Measurements from ENCODE around the gene MAP4K5. TPM values are rescaled to one million over a fixed set of nuclear protein-coding genes. Genes with fewer than 3 reads are reported as not detected.
"Not testable (repeated sequence)": the region's sequence is repeated elsewhere in the genome, so short reads cannot be mapped to it uniquely, and the experiment has no call there.

The MAP4K5 gene
- total RNA-seq, 2 experiments from 2014 or later = 30.9 to 35.0 TPM

GRCh38 chr14:50523271-50524041, 8.9 kb downstream of the MAP4K5 start:
- Mint-ChIP-seq H3K4me3 (no peak overlapping the region), H3K4me1 (peaks cover 53% of the 10 kb centered on the region), H3K9me3 (no peaks in the 10 kb centered on the region), H3K36me3 (peaks cover 28% of the 10 kb centered on the region), H3K27ac (peak overlapping the region; percentile 50), H3K27me3 (no peaks in the 10 kb centered on the region)
- no peak for DNase-seq

- Mint-ChIP-seq H3K36me3 (peaks cover 27% of the 10 kb centered on the region), H3K4me3 (peak overlapping the region; percentile 45), H3K4me1 (peaks cover 49% of the 10 kb centered on the region), H3K9me3 (no peaks in the 10 kb centered on the region), H3K27ac (peak overlapping the region; percentile 92), H3K27me3 (no peaks in the 10 kb centered on the region)
- DNase-seq = no peak
These were observed 10.4 kb downstream of the MAP4K5 start for GRCh38 chr14:50521912-50522341.

GRCh38 chr14:50520947-50521815, 11.2 kb downstream of the MAP4K5 start:
- H3K4me1 Mint-ChIP-seq = peaks cover 46% of the 10 kb centered on the region
- H3K36me3 Mint-ChIP-seq = peaks cover 27% of the 10 kb centered on the region
- H3K4me3 Mint-ChIP-seq = peak overlapping the region; percentile 45
- H3K27me3 Mint-ChIP-seq = no peaks in the 10 kb centered on the region
- DNase-seq = peak; percentile 63
- H3K9me3 Mint-ChIP-seq = no peaks in the 10 kb centered on the region
- H3K27ac Mint-ChIP-seq = peak overlapping the region; percentile 92

GRCh38 chr14:50516091-50516490, 16.3 kb downstream of the MAP4K5 start:
- H3K36me3 Mint-ChIP-seq = peaks cover 13% of the 10 kb centered on the region
- H3K9me3 Mint-ChIP-seq = peaks cover 2% of the 10 kb centered on the region
- no peak overlapping the region for H3K4me3 Mint-ChIP-seq
- no peak for DNase-seq
- no peaks in the 10 kb centered on the region for H3K27me3 Mint-ChIP-seq
- H3K27ac Mint-ChIP-seq = no peak overlapping the region
- H3K4me1 Mint-ChIP-seq = peaks cover 11% of the 10 kb centered on the region

- no peak for DNase-seq
- H3K27ac Mint-ChIP-seq = no peak overlapping the region
These were observed 19.9 kb downstream of the MAP4K5 start for GRCh38 chr14:50512463-50512862.

GRCh38 chr14:50510157-50510556, 22.2 kb downstream of the MAP4K5 start:
- Mint-ChIP-seq H3K4me1 (peaks cover 16% of the 10 kb centered on the region), H3K4me3 (no peak overlapping the region), H3K27me3 (no peaks in the 10 kb centered on the region), H3K27ac (no peak overlapping the region), H3K9me3 (peaks cover 4% of the 10 kb centered on the region), H3K36me3 (peaks cover 24% of the 10 kb centered on the region)
- no peak for DNase-seq

More at GRCh38 chr14:50512463-50512862, 19.9 kb downstream of the MAP4K5 start:
- Mint-ChIP-seq H3K27me3 (no peaks in the 10 kb centered on the region), H3K4me3 (no peak overlapping the region), H3K9me3 (peaks cover 4% of the 10 kb centered on the region), H3K4me1 (peaks cover 12% of the 10 kb centered on the region), H3K36me3 (peaks cover 22% of the 10 kb centered on the region)

- Mint-ChIP-seq H3K36me3 (peaks cover 26% of the 10 kb centered on the region), H3K4me1 (peaks cover 13% of the 10 kb centered on the region)
- not testable (repeated sequence) for H3K4me3 Mint-ChIP-seq, H3K27ac Mint-ChIP-seq, DNase-seq, H3K27me3 Mint-ChIP-seq, H3K9me3 Mint-ChIP-seq
These were observed 25.3 kb downstream of the MAP4K5 start for GRCh38 chr14:50507078-50507477.

- DNase-seq = no peak
- H3K4me3 Mint-ChIP-seq = no peak overlapping the region
- no peaks in the 10 kb centered on the region for H3K9me3 Mint-ChIP-seq
- peaks cover 2% of the 10 kb centered on the region for H3K4me1 Mint-ChIP-seq
- H3K27me3 Mint-ChIP-seq = no peaks in the 10 kb centered on the region
- peaks cover 26% of the 10 kb centered on the region for H3K36me3 Mint-ChIP-seq
- no peak overlapping the region for H3K27ac Mint-ChIP-seq
These were observed 30.7 kb downstream of the MAP4K5 start for GRCh38 chr14:50501642-50502041.

DNA sequence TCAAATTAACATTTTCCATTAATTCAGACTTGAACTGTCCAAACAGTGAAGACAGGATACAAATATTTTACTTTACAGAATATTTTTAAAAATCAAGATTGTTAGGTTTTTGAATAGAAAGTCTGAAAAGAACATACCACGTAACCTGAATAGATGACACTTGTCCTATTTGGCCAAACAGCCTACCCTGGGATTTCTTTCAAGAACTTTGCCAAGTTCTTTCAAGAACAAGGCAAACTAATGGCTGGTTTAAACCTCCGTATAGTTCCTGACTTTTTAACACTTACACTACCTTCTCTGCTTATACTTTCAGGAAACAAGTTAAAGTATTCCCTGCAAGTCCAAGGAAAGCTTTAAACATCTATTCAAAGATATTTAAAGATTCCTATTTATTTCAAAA, 35.0 kb downstream of the MAP4K5 start:
- no peaks in the 10 kb centered on the region for H3K27me3 Mint-ChIP-seq
- no peak overlapping the region for H3K4me3 Mint-ChIP-seq
- H3K4me1 Mint-ChIP-seq = peaks cover 2% of the 10 kb centered on the region
- H3K36me3 Mint-ChIP-seq = peaks cover 25% of the 10 kb centered on the region
- H3K9me3 Mint-ChIP-seq = no peaks in the 10 kb centered on the region
- H3K27ac Mint-ChIP-seq = no peak overlapping the region
- DNase-seq = no peak

- H3K36me3 Mint-ChIP-seq = peaks cover 8% of the 10 kb centered on the region
- H3K4me3 Mint-ChIP-seq = no peak overlapping the region
- H3K27ac Mint-ChIP-seq = no peak overlapping the region
- H3K9me3 Mint-ChIP-seq = no peaks in the 10 kb centered on the region
- H3K27me3 Mint-ChIP-seq = no peaks in the 10 kb centered on the region
- DNase-seq = no peak
- no peaks in the 10 kb centered on the region for H3K4me1 Mint-ChIP-seq
These were observed 42.5 kb downstream of the MAP4K5 start for GRCh38 chr14:50489851-50490250.

DNA sequence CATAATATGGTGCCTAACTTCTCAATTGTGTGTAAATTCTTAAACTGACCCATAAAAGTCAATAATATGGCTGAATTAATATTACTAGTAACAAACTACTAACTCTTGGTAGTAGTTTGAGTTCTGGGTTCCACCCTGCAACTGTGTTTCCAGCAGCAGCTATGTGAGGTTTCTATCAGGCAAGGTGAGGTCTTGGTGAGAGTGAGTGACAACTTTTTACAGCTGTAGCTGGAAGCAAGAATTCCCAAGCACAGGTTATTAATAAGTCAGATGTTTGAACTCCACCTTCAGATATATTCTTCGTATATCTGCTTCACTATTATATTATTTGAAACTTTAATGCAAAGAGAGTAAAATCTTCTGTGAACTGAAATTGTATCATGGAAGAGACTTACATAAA, 43.8 kb downstream of the MAP4K5 start:
- no peak for DNase-seq
- H3K4me1 Mint-ChIP-seq = no peaks in the 10 kb centered on the region
- H3K27ac Mint-ChIP-seq = no peak overlapping the region
- H3K9me3 Mint-ChIP-seq = no peaks in the 10 kb centered on the region
- H3K4me3 Mint-ChIP-seq = no peak overlapping the region
- no peaks in the 10 kb centered on the region for H3K27me3 Mint-ChIP-seq
- peaks cover 4% of the 10 kb centered on the region for H3K36me3 Mint-ChIP-seq

GRCh38 chr14:50479041-50479440, 53.3 kb downstream of the MAP4K5 start:
- H3K27ac Mint-ChIP-seq = no peak overlapping the region
- no peaks in the 10 kb centered on the region for H3K27me3 Mint-ChIP-seq
- H3K4me1 Mint-ChIP-seq = no peaks in the 10 kb centered on the region
- DNase-seq = no peak
- peaks cover 8% of the 10 kb centered on the region for H3K9me3 Mint-ChIP-seq
- H3K4me3 Mint-ChIP-seq = no peak overlapping the region
- H3K36me3 Mint-ChIP-seq = peaks cover 42% of the 10 kb centered on the region

DNA sequence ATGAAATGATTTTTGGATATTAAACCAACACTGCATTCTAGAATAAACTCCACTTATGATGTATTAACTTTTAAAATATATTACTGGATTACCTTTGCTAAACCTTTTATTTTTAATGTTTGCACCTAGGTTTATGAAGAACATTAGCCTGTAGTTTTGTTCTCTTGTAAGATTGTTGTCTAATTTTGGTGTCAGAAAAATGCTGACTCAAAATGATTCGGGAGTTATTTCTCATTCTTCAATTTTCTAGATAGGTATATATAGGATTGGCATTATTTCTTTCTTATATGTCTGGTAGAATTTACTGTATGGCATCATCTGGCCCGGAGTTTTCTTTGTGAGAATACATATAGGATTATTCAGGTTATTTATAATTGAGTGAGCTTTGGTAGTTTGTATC, 54.6 kb downstream of the MAP4K5 start:
- Mint-ChIP-seq H3K4me3 (no peak overlapping the region), H3K9me3 (peaks cover 11% of the 10 kb centered on the region), H3K27me3 (no peaks in the 10 kb centered on the region), H3K27ac (no peak overlapping the region), H3K4me1 (no peaks in the 10 kb centered on the region), H3K36me3 (peaks cover 55% of the 10 kb centered on the region)
- DNase-seq = no peak

DNA sequence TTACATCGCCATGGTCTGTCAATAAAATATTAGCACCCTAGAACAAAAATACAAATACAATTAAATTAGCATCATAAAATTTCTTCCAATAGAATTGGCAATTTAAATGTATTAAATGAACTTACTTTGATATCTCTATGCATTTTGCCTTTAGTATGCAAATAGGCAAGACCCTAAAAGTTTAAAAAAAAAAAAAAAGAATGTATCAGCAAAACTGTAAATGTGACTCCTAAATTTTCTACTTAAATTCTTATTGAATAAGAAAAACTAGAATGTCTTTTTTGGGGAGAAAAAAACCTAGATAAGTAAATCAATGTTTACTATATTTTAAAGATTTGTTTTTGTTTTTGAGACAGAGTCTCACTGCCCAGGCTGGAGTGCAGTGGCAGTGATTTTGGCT, 56.2 kb downstream of the MAP4K5 start:
- Mint-ChIP-seq H3K27me3 (no peaks in the 10 kb centered on the region), H3K4me3 (no peak overlapping the region), H3K36me3 (peaks cover 69% of the 10 kb centered on the region)

DNA sequence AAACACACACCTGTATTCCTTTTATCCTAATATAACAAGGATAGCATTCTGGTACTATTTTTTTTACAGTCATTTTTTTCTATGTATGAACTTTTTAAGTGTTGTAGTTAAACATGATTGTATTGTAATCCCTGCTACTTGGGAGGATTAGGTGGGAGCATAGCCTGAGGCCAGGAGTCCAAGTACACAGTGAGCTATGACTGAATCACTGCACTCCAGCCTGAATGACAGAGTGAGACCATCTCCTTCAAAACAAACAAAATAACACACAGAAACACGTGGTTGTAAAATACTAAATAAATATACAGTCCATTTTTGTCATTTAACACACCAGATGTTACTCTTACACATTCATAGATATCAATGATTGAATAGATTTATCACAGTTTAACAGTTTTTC, 56.9 kb downstream of the MAP4K5 start:
- Mint-ChIP-seq H3K4me3 (no peak overlapping the region), H3K4me1 (no peaks in the 10 kb centered on the region), H3K27me3 (no peaks in the 10 kb centered on the region), H3K27ac (no peak overlapping the region), H3K9me3 (peaks cover 24% of the 10 kb centered on the region), H3K36me3 (peaks cover 75% of the 10 kb centered on the region)
- no peak for DNase-seq

More for the DNA sequence above, 56.2 kb downstream of the MAP4K5 start:
- DNase-seq = no peak
- peaks cover 24% of the 10 kb centered on the region for H3K9me3 Mint-ChIP-seq
- no peaks in the 10 kb centered on the region for H3K4me1 Mint-ChIP-seq
- no peak overlapping the region for H3K27ac Mint-ChIP-seq
